Prostate gland (tissue), 2 donors: ENCODE data around the gene CREB3L1. TPM values are rescaled to one million over a fixed set of nuclear protein-coding genes. Genes with fewer than 3 reads are reported as not detected.
A peak's percentile ranks its signal among the peaks of the same experiment; 100 is the strongest.

Experiments
- DNase-seq: peaks from one replicate; pipeline ENCODE4 v3.0.0-alpha.2; 2019; ENCODE audit warnings: low spot score
- H3K27ac ChIP-seq, 2 donors: fragments of 200-600 bp; sonication (generic); 2 replicates each; pipeline ENCODE4 v1.5.1; 2017 to 2019
- H3K27me3 ChIP-seq: fragments of 200-600 bp; sonication (generic); replicated peaks from 2 replicates; pipeline ENCODE4 v1.5.1; 2019; ENCODE audit not compliant: insufficient read depth
- H3K36me3 ChIP-seq, 2 donors: fragments of 200-600 bp; sonication (generic); 1 replicate in 1 of 2; 2 replicates in 1 of 2; pipeline versions ENCODE4 v1.5.1 to v1.8.1; 2017 to 2019
- H3K4me1 ChIP-seq: fragments of 200-600 bp; sonication (generic); replicated peaks from 2 replicates; pipeline ENCODE4 v1.5.1; 2019
- H3K4me3 ChIP-seq, 2 donors: fragments of 200-600 bp; sonication (generic); 2 replicates each; pipeline ENCODE4 v1.5.1; 2017 to 2019
- H3K9me3 ChIP-seq: fragments of 200-600 bp; sonication (generic); 2 replicates; pipeline ENCODE4 v1.5.1; 2017
- POLR2A ChIP-seq: fragments of 450-650 bp; IDR thresholded peaks from one replicate; pipeline ENCODE4 v1.6.1; 2016; ENCODE audit warnings: antibody characterized with exemption, mild to moderate bottlenecking
- POLR2AphosphoS5 ChIP-seq: sonication (generic); formaldehyde crosslinking; IDR thresholded peaks from one replicate; pipeline ENCODE4 v1.6.1; 2017; ENCODE audit warnings: antibody characterized with exemption
- WGBS: methylation state at CpG from one replicate; pipeline ENCODE4 v1.1.5; 2018; 5-methylcytosine and 5-hydroxymethylcytosine counted together
- intact Hi-C: fragments of 100-400 bp; cut with DNase I; formaldehyde crosslinking; loops from one replicate; pipeline ENCODE4 v1.14.2; 2022
- total RNA-seq, 2 donors: library from RNA; depleted of rRNA; stranded (reverse); fragments of >200 nt; gene quantifications; one replicate each; pipeline ENCODE4 v1.1.0, GENCODE V29; 2016
- TF ChIP-seq, protein P1 (sequence below), 4 experiments: fragments of 200-600 bp in 2 of 4; fragments of 450-650 bp in 2 of 4; sonication (generic) in 2 of 4; IDR thresholded peaks; 1 replicate in 3 of 4; 2 replicates in 1 of 4; pipeline ENCODE4 v1.5.1; 2016 to 2019; ENCODE audit warnings: antibody characterized with exemption in 4 of 4, mild to moderate bottlenecking in 2 of 4, moderate library complexity in 2 of 4

The CREB3L1 gene
- total RNA-seq, 2 donors from 2014 or later: 41.0 to 47.0 TPM

- no peak for DNase-seq
- peaks cover 11% of the 10 kb centered on the region for H3K4me1 ChIP-seq
- no peak overlapping the region for H3K27ac ChIP-seq
- intact Hi-C loops: loop anchor here (10.0 kb wide), 1 partner anchor 212 kb away; the partner anchor contains the start of gene PHF21A
- H3K9me3 ChIP-seq: no peaks in the 10 kb centered on the region
- TF ChIP-seq, protein P1, sequence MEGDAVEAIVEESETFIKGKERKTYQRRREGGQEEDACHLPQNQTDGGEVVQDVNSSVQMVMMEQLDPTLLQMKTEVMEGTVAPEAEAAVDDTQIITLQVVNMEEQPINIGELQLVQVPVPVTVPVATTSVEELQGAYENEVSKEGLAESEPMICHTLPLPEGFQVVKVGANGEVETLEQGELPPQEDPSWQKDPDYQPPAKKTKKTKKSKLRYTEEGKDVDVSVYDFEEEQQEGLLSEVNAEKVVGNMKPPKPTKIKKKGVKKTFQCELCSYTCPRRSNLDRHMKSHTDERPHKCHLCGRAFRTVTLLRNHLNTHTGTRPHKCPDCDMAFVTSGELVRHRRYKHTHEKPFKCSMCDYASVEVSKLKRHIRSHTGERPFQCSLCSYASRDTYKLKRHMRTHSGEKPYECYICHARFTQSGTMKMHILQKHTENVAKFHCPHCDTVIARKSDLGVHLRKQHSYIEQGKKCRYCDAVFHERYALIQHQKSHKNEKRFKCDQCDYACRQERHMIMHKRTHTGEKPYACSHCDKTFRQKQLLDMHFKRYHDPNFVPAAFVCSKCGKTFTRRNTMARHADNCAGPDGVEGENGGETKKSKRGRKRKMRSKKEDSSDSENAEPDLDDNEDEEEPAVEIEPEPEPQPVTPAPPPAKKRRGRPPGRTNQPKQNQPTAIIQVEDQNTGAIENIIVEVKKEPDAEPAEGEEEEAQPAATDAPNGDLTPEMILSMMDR (IDR thresholded peaks at IDR 0.05): no peak
- TF ChIP-seq POLR2A (no peak), POLR2AphosphoS5 (no peak)
- no peaks in the 10 kb centered on the region for H3K36me3 ChIP-seq
- WGBS: 91% methylated on average over 12 of the region's 12 CpGs
- H3K27me3 ChIP-seq: no peaks in the 10 kb centered on the region
- H3K4me3 ChIP-seq: no peak overlapping the region
These were observed 59.2 kb downstream of the CREB3L1 start for GRCh38 chr11:46336563-46337180.

DNA sequence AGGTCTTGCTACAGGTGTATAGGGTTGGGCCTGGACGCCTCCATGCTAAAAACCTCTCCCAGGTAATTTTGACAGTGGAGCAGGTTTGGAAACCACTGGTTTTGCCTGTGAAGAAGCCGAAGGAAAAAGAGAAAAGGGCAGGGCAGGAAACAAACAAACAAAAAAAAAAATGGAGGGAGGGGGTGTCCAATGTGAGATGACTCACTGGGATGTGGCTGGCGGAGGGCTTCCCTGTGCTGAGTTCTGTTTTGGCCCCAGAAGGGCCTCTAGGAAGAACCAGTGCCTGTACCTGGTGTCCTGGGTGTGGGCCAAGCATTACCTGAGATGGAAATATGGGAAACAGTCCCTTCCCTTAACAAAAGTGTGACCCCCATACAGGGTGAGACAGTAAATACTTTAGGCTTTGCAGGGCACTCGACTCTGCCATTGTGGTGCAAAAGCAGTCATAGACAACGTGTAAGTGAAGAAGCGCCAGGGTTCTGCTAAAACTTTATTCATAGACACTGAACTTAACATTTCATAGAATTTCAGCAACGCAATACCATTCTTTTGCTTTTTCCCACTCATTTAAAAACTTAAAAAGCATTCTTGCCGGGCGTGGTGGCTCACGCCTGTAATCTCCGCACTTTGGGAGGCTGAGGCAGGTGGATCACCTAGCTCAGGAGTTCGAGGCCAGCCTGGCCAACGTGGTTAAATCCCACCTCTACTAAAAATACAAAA lies 60.3 kb downstream of the CREB3L1 start:
- no peaks in the 10 kb centered on the region for H3K27me3 ChIP-seq
- DNase-seq: no peak
- H3K4me1 ChIP-seq: peaks cover 11% of the 10 kb centered on the region
- H3K27ac ChIP-seq: no peak overlapping the region
- H3K4me3 ChIP-seq: no peak overlapping the region
- no peaks in the 10 kb centered on the region for H3K36me3 ChIP-seq
- intact Hi-C loops: loop anchor here (10.0 kb wide), 1 partner anchor 213 kb away; the partner anchor contains the start of gene PHF21A
- no peaks in the 10 kb centered on the region for H3K9me3 ChIP-seq
- WGBS: 87% methylated on average over 13 of the region's 13 CpGs
- no peak for TF ChIP-seq POLR2A
- TF ChIP-seq POLR2AphosphoS5: no peak
- TF ChIP-seq, protein P1 (IDR thresholded peaks at IDR 0.05): no peak

- no peaks in the 10 kb centered on the region for H3K36me3 ChIP-seq
- H3K27ac ChIP-seq: peak overlapping the region; percentile 76 to 78
- TF ChIP-seq, protein P1 (IDR thresholded peaks at IDR 0.05): no peak
- no peak for TF ChIP-seq POLR2A
- no peak for TF ChIP-seq POLR2AphosphoS5
- no peaks in the 10 kb centered on the region for H3K9me3 ChIP-seq
- H3K4me3 ChIP-seq: peak overlapping the region in 1 of 2 donors; percentile 15
- H3K4me1 ChIP-seq: peaks cover 11% of the 10 kb centered on the region
- 19% methylated on average over 9 of the region's 9 CpGs for WGBS
- intact Hi-C loops: loop anchor here (10.0 kb wide), 1 partner anchor 214 kb away; the partner anchor contains the start of gene PHF21A
- DNase-seq: no peak
- no peaks in the 10 kb centered on the region for H3K27me3 ChIP-seq
These were observed 61.1 kb downstream of the CREB3L1 start for GRCh38 chr11:46338636-46338987.

GRCh38 chr11:46338988-46339666 lies 61.7 kb downstream of the CREB3L1 start:
- H3K4me1 ChIP-seq: peaks cover 11% of the 10 kb centered on the region
- peak overlapping the region in 1 of 2 donors; percentile 15 for H3K4me3 ChIP-seq
- peak; percentile 59 for DNase-seq
- H3K36me3 ChIP-seq: no peaks in the 10 kb centered on the region
- WGBS: 13% methylated on average over 16 of the region's 16 CpGs
- H3K27me3 ChIP-seq: no peaks in the 10 kb centered on the region
- H3K9me3 ChIP-seq: no peaks in the 10 kb centered on the region
- intact Hi-C loops: loop anchor here (10.0 kb wide), 1 partner anchor 214 kb away; the partner anchor contains the start of gene PHF21A
- peak overlapping the region; percentile 76 to 78 for H3K27ac ChIP-seq
- TF ChIP-seq, protein P1 (IDR thresholded peaks at IDR 0.05): peak in 1 of 4 experiments; percentile 16
- TF ChIP-seq POLR2A (no peak), POLR2AphosphoS5 (peak; percentile 68)
